ENCODE results near the gene ACTR8.

Gene ACTR8

DNA sequence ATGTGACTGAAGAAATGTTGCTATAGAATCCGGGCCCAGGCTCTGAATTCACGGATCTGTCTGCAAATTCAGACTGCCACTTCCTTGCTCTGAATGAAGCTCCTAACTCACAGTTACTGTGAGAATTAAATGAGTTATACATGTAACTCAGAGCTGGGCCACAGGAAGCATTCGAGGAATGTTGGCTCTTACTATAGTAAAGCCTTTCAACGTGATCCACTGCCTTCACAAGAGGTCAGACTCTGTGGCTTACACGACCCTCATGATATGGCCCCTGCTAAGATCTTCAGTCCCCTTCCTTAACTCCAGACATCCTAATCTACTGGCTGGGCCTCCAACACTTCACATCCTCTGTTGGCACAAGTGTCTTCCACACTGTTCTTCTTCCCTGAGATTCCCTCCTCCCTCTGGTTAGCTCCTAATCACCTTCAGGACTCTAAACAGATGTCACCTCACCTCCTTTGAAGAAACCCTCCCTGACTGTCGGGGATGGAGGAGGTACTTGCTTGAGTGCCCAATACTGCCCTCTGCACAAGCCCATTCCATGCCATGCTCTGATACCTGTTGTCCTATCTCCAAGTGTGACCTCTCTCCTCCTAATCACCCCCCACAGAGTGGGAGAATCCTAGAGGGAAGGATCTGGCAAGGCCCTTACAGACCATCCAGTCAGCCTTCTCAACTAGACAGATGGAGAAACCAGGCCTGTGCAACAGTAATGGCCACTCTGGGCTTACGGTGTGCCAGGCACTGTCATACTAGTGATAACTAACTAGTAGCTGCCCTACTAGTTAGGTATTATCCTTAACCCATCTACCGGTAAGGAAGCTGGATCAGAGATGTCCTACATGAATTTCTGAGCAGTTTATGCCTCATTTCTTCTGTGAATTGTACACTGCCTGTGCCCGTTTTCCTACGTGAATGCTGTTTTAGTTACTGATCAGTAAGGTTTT, 1.3 kb downstream of the ACTR8 start:
- Mint-ChIP-seq H3K27me3 (ENCODE audit: low read depth, poor library complexity) (peaks cover 3% of the 10 kb centered on the region), H3K36me3 (ENCODE audit: low read depth) (peaks cover 48% of the 10 kb centered on the region), H3K9me3 (no peaks in the 10 kb centered on the region), H3K4me1 (peaks cover 20% of the 10 kb centered on the region), H3K27ac (peak overlapping the region; percentile 70), H3K4me3 (peak overlapping the region; percentile 95)
- TF ChIP-seq, protein P1, sequence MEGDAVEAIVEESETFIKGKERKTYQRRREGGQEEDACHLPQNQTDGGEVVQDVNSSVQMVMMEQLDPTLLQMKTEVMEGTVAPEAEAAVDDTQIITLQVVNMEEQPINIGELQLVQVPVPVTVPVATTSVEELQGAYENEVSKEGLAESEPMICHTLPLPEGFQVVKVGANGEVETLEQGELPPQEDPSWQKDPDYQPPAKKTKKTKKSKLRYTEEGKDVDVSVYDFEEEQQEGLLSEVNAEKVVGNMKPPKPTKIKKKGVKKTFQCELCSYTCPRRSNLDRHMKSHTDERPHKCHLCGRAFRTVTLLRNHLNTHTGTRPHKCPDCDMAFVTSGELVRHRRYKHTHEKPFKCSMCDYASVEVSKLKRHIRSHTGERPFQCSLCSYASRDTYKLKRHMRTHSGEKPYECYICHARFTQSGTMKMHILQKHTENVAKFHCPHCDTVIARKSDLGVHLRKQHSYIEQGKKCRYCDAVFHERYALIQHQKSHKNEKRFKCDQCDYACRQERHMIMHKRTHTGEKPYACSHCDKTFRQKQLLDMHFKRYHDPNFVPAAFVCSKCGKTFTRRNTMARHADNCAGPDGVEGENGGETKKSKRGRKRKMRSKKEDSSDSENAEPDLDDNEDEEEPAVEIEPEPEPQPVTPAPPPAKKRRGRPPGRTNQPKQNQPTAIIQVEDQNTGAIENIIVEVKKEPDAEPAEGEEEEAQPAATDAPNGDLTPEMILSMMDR (IDR thresholded peaks at IDR 0.05), result no peak
- DNase-seq, result no peak

GRCh38 chr3:53865732-53866499, 16.0 kb downstream of the ACTR8 start:
- no peak for DNase-seq
- Mint-ChIP-seq H3K36me3 (ENCODE audit: low read depth) (peaks cover 71% of the 10 kb centered on the region), H3K27me3 (ENCODE audit: low read depth, poor library complexity) (no peaks in the 10 kb centered on the region), H3K9me3 (no peaks in the 10 kb centered on the region), H3K4me3 (no peak overlapping the region), H3K4me1 (peaks cover 6% of the 10 kb centered on the region), H3K27ac (no peak overlapping the region)
- TF ChIP-seq, protein P1 (IDR thresholded peaks at IDR 0.05), result no peak

DNA sequence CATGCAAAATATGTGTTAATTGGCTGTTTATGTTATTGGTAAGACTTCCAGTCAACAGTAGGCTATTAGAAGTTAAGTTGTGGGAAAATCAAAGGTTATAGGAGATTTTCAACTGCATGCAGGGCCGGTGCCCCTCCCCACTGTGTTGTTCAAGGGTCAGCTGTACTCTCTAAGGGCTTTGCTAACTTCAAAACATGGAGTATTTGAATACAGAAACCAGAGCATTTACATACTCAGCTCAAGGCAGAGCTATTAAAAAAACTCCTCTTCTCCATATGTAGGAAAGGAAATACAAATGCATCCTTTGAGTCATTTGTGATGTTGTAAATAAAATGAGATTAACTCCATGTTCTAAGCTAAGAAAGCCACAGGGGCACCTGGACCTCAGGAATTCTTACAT, 18.8 kb downstream of the ACTR8 start:
- TF ChIP-seq, protein P1 (IDR thresholded peaks at IDR 0.05), result no peak
- no peak for DNase-seq
- no peaks in the 10 kb centered on the region for H3K9me3 Mint-ChIP-seq

DNA sequence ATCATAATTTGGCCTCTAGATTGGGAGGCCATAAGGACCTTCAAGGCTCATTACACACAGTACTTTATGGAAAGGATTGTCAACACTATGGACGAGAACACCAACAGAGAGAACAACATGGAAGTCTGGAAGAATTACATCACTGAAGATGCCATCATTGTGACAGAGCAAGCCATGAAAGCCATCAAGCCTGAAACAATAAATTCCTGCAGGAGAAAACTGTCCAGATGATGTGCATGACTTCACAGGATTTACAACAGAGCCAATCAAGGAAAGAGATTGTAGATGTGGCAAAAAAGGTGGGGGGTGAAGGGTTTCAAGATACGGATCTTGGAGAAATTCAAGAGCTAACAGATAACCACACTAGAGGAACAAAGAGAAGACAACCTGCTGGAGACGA, 19.7 kb downstream of the ACTR8 start:
- Mint-ChIP-seq H3K27ac (peak overlapping the region; percentile 55), H3K4me1 (peaks cover 19% of the 10 kb centered on the region), H3K36me3 (ENCODE audit: low read depth) (peaks cover 66% of the 10 kb centered on the region), H3K9me3 (no peaks in the 10 kb centered on the region), H3K4me3 (no peak overlapping the region), H3K27me3 (ENCODE audit: low read depth, poor library complexity) (peaks cover 5% of the 10 kb centered on the region)
- no peak for DNase-seq
- TF ChIP-seq, protein P1 (IDR thresholded peaks at IDR 0.05), result no peak

More for the DNA sequence above, 18.8 kb downstream of the ACTR8 start:
- Mint-ChIP-seq H3K4me3 (no peak overlapping the region), H3K4me1 (peaks cover 16% of the 10 kb centered on the region), H3K27ac (no peak overlapping the region), H3K27me3 (ENCODE audit: low read depth, poor library complexity) (no peaks in the 10 kb centered on the region), H3K36me3 (ENCODE audit: low read depth) (peaks cover 70% of the 10 kb centered on the region)

DNA sequence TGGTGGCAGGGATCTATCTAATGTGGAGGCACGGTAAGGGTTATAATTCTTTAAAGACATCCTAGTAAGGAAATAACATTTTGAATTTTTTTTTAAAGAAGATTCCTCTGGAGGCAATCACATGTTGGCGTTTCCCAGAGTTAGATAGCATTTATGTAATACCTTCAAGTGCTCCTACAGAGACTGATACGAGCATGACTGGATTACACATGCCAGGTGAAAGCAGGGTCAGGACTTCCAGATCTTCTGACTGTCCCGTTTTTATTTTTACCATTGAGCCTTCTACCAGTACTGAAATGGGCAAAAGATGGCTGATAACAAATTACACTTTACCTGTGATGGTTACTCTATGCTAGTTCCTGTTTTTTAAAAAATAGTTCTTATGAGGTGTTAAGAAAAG, 21.8 kb downstream of the ACTR8 start:
- Mint-ChIP-seq H3K4me3 (no peak overlapping the region), H3K9me3 (no peaks in the 10 kb centered on the region), H3K36me3 (ENCODE audit: low read depth) (peaks cover 59% of the 10 kb centered on the region), H3K27ac (no peak overlapping the region), H3K27me3 (ENCODE audit: low read depth, poor library complexity) (peaks cover 8% of the 10 kb centered on the region), H3K4me1 (peaks cover 25% of the 10 kb centered on the region)
- TF ChIP-seq, protein P1 (IDR thresholded peaks at IDR 0.05), result no peak
- DNase-seq, result no peak

All from nephron progenitor cell (in vitro differentiated cells).